GM23338 (cell line): Measurements from ENCODE around the gene NSD2. TPM values are rescaled to one million over a fixed set of nuclear protein-coding genes. Genes with fewer than 3 reads are reported as not detected.
A peak's percentile ranks its signal among the peaks of the same experiment; 100 is the strongest.

Source experiments
- ATAC-seq: fragments of 200-7000 bp; cut with Tn5 transposase; 3 replicates; pipeline ENCODE4 v1.9.1; 2020
- DNase-seq: peaks from one replicate; pipeline ENCODE4 v3.0.0-alpha.2; 2015; ENCODE audit warnings: low spot score
- H2AFZ ChIP-seq: fragments of 200-600 bp; sonication (generic); 2 replicates; pipeline ENCODE4 v1.8.0; 2016; ENCODE audit warnings: antibody characterized with exemption, mild to moderate bottlenecking, moderate library complexity
- H3F3A ChIP-seq: fragments of 200-600 bp; sonication (generic); replicated peaks from 2 replicates; pipeline ENCODE4 v1.8.0; 2017; ENCODE audit warnings: antibody characterized with exemption, mixed run types, low read depth
- H3K27ac ChIP-seq: fragments of 200-600 bp; sonication (generic); 2 replicates; pipeline ENCODE4 v1.6.1; 2016; ENCODE audit warnings: low read depth
- H3K27me3 ChIP-seq: fragments of 200-600 bp; sonication (generic); 2 replicates; pipeline ENCODE4 v1.8.0; 2016; ENCODE audit warnings: mild to moderate bottlenecking, mixed run types, moderate library complexity; ENCODE audit not compliant: insufficient read depth
- H3K36me3 ChIP-seq: fragments of 200-600 bp; sonication (generic); 2 replicates; pipeline ENCODE4 v1.8.0; 2016; ENCODE audit warnings: mild to moderate bottlenecking; ENCODE audit not compliant: insufficient read depth
- H3K4me1 ChIP-seq: fragments of 200-600 bp; sonication (generic); 2 replicates; pipeline ENCODE4 v1.8.0; 2016; ENCODE audit warnings: mild to moderate bottlenecking, moderate library complexity; ENCODE audit not compliant: insufficient read depth
- H3K4me2 ChIP-seq: fragments of 200-600 bp; sonication (generic); 2 replicates; pipeline ENCODE4 v1.7.1; 2017; ENCODE audit warnings: mixed run types
- H3K4me3 ChIP-seq: fragments of 200-600 bp; sonication (generic); 2 replicates; pipeline ENCODE4 v1.6.1; 2016; ENCODE audit warnings: mixed run types
- H3K79me2 ChIP-seq: fragments of 200-600 bp; sonication (generic); replicated peaks from 2 replicates; pipeline ENCODE4 v1.8.0; 2017; ENCODE audit warnings: mild to moderate bottlenecking; ENCODE audit not compliant: insufficient read depth
- H3K9me2 ChIP-seq: fragments of 200-600 bp; sonication (generic); 2 replicates; pipeline ENCODE4 v1.8.0; 2017; ENCODE audit not compliant: insufficient read depth
- H4K20me1 ChIP-seq: fragments of 200-600 bp; sonication (generic); replicated peaks from 2 replicates; pipeline ENCODE4 v1.8.0; 2017; ENCODE audit warnings: mild to moderate bottlenecking; ENCODE audit not compliant: insufficient read depth
- H3K27ac Mint-ChIP-seq: 2 replicates; pipeline ENCODE4 v1.8.0; 2020; ENCODE audit warnings: inconsistent platforms, mild to moderate bottlenecking, moderate library complexity, mixed read lengths
- H3K27me3 Mint-ChIP-seq: 3 replicates; pipeline ENCODE4 v1.8.0; 2022; ENCODE audit warnings: low read depth, mild to moderate bottlenecking, moderate library complexity, mixed read lengths, inconsistent platforms; ENCODE audit not compliant: insufficient read depth, poor library complexity
- H3K36me3 Mint-ChIP-seq: 3 replicates; pipeline ENCODE4 v1.8.0; 2021; ENCODE audit warnings: low read depth, mild to moderate bottlenecking, inconsistent platforms, moderate library complexity, mixed read lengths
- H3K4me1 Mint-ChIP-seq: 3 replicates; pipeline ENCODE4 v1.8.0; 2020; ENCODE audit warnings: mild to moderate bottlenecking, inconsistent platforms, mixed read lengths
- H3K4me3 Mint-ChIP-seq: 3 replicates; pipeline ENCODE4 v1.8.0; 2021; ENCODE audit warnings: moderate library complexity, mild to moderate bottlenecking, inconsistent platforms, mixed read lengths
- H3K9me3 Mint-ChIP-seq: 3 replicates; pipeline ENCODE4 v1.8.0; 2020; ENCODE audit warnings: moderate library complexity, mild to moderate bottlenecking, inconsistent platforms, mixed read lengths
- CREB1 ChIP-seq: fragments of 250-450 bp; sonication (Bioruptor Pico); IDR thresholded peaks from 2 replicates; pipeline ENCODE4 v1.5.0; 2020; ENCODE audit warnings: low read depth, mild to moderate bottlenecking, moderate library complexity
- CTCF ChIP-seq, 2 experiments: fragments of 200-600 bp in 1 of 2; sonication (generic) in 1 of 2; conservative IDR thresholded peaks; 2 replicates each; pipeline versions ENCODE4 v1.5.1 to v1.6.1; 2016 to 2017; ENCODE audit warnings: antibody characterized with exemption in 2 of 2, low read depth in 2 of 2, mild to moderate bottlenecking in 2 of 2, moderate library complexity in 1 of 2
- EZH2 ChIP-seq: fragments of 200-600 bp; sonication (generic); IDR thresholded peaks from one replicate; pipeline ENCODE4 v1.8.0; 2017; ENCODE audit warnings: antibody characterized with exemption, mild to moderate bottlenecking, low read depth; ENCODE audit not compliant: unreplicated experiment
- JUNB ChIP-seq: IDR thresholded peaks from one replicate; pipeline ENCODE4 v1.6.1; 2016; ENCODE audit warnings: antibody characterized with exemption; ENCODE audit not compliant: unreplicated experiment
- POLR2AphosphoS5 ChIP-seq: IDR thresholded peaks from 2 replicates; pipeline ENCODE4 v1.6.1; 2016; ENCODE audit warnings: antibody characterized with exemption, low read depth
- REST ChIP-seq: IDR thresholded peaks from one replicate; pipeline ENCODE4 v1.6.1; 2018; ENCODE audit warnings: antibody characterized with exemption; ENCODE audit not compliant: unreplicated experiment
- STAT1 ChIP-seq: IDR thresholded peaks from one replicate; pipeline ENCODE4 v1.6.1; 2016; ENCODE audit warnings: antibody characterized with exemption; ENCODE audit not compliant: unreplicated experiment
- ZNF114 ChIP-seq: fragments of 250-450 bp; sonication (Bioruptor Pico); IDR thresholded peaks from 2 replicates; pipeline ENCODE4 v1.5.0; 2020; ENCODE audit warnings: mild to moderate bottlenecking, moderate library complexity
- ZNF331 ChIP-seq: fragments of 250-450 bp; sonication (Bioruptor Pico); IDR thresholded peaks from 2 replicates; pipeline ENCODE4 v1.5.0; 2020; ENCODE audit warnings: low read depth, mild to moderate bottlenecking, moderate library complexity
- polyA plus RNA-seq: library from polyadenylated mRNA; unstranded; fragments of >200 nt; fragmentation: Nextera tagmentation; extraction: Ambion mirVana; gene quantifications from 2 replicates; pipeline ENCODE4 v1.2.1, GENCODE V29; 2016
- total RNA-seq: library from RNA; depleted of rRNA; stranded (reverse); fragments of >200 nt; shearing (Covaris generic); gene quantifications from 2 replicates; pipeline ENCODE4 v1.2.3, GENCODE V29; 2014
- TF ChIP-seq, protein P1 (sequence below): IDR thresholded peaks from 2 replicates; pipeline ENCODE4 v1.6.1; 2016; ENCODE audit warnings: antibody characterized with exemption

Gene NSD2
- total and polyA plus RNA-seq, 2 experiments from 2014 or later, result 33.5 to 84.4 TPM

GRCh38 chr4:1830234-1830633, 41.0 kb upstream of the NSD2 start (continued):
- TF ChIP-seq REST (no peak), ZNF331 (CRISPR knock-in tag) (no peak)

GRCh38 chr4:1830642-1831228, 40.5 kb upstream of the NSD2 start:
- Mint-ChIP-seq H3K4me3 (no peak overlapping the region), H3K27me3 (peaks cover 14% of the 10 kb centered on the region), H3K4me1 (peaks cover 10% of the 10 kb centered on the region), H3K9me3 (peaks cover 14% of the 10 kb centered on the region), H3K27ac (peak overlapping the region; percentile 56; the same call in 1 of the 2 replicates), H3K36me3 (peaks cover 62% of the 10 kb centered on the region)
- Histone ChIP-seq H3K27me3 (no peaks in the 10 kb centered on the region), H3K4me2 (no peak overlapping the region), H3F3A (no peaks in the 10 kb centered on the region; the same call in 1 of the 2 replicates), H3K27ac (no peak overlapping the region), H4K20me1 (no peaks in the 10 kb centered on the region), H3K9me2 (no peaks in the 10 kb centered on the region), H3K79me2 (no peaks in the 10 kb centered on the region), H2AFZ (no peak overlapping the region), H3K4me3 (no peak overlapping the region), H3K4me1 (no peaks in the 10 kb centered on the region), H3K36me3 (peaks cover 3% of the 10 kb centered on the region; the same call in 1 of the 2 replicates)
- ATAC-seq (no peak), DNase-seq (no peak)
- no peak for TF ChIP-seq STAT1
- no peak for TF ChIP-seq ZNF114
- TF ChIP-seq JUNB, result no peak
- no peak for TF ChIP-seq CREB1 (CRISPR knock-in tag)
- TF ChIP-seq REST, result no peak
- TF ChIP-seq, protein P1, sequence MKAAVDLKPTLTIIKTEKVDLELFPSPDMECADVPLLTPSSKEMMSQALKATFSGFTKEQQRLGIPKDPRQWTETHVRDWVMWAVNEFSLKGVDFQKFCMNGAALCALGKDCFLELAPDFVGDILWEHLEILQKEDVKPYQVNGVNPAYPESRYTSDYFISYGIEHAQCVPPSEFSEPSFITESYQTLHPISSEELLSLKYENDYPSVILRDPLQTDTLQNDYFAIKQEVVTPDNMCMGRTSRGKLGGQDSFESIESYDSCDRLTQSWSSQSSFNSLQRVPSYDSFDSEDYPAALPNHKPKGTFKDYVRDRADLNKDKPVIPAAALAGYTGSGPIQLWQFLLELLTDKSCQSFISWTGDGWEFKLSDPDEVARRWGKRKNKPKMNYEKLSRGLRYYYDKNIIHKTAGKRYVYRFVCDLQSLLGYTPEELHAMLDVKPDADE, result no peak
- TF ChIP-seq EZH2, result no peak
- no peak for TF ChIP-seq POLR2AphosphoS5
- TF ChIP-seq CTCF (conservative IDR thresholded peaks at IDR 0.05; ENCODE audit: low read depth in 2 of 2), result no peak
